NCI-H1436 (cell line): ENCODE measurements around the gene MANSC4.
"Not testable (repeated sequence)": the region's sequence is repeated elsewhere in the genome, so short reads cannot be mapped to it uniquely, and the experiment has no call there.

Experiments
- DNase-seq: peaks from one replicate; lab custom pipeline; 2025; lab: John Stamatoyannopoulos, UW

MANSC4 gene

DNA sequence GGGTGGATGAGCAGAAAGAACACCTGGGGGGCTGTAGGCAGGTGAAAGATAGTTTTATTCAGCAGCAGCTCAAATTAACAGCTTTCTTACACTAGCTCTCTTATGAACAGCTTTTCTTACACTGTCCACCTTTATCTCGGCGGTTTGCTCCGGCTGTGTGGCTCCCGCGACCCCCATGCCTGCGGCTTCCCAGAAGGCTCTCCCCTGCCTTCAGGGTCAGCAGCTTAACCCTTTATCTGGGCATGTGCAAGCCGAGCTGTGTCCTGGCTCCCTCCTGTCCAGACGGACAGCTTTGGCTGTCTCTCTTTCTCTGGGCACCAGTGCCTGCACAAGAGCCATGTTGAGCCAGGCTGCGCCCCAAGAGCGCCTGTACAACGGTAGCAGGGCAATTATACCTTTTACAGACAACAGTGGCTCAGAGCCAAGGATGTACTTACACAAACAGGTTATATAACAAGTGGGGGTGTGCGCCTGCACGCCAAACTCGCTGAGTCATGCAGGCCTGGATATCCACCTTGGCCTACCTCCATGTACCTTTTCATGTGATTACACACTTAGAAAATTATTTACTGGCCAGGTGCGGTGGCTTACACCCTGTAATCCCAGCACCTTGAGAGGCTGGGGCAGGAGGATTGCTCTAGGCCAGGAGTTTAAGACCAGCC is 28.5 kb downstream of the MANSC4 start:
- DNase-seq, result peak; percentile 73

DNA sequence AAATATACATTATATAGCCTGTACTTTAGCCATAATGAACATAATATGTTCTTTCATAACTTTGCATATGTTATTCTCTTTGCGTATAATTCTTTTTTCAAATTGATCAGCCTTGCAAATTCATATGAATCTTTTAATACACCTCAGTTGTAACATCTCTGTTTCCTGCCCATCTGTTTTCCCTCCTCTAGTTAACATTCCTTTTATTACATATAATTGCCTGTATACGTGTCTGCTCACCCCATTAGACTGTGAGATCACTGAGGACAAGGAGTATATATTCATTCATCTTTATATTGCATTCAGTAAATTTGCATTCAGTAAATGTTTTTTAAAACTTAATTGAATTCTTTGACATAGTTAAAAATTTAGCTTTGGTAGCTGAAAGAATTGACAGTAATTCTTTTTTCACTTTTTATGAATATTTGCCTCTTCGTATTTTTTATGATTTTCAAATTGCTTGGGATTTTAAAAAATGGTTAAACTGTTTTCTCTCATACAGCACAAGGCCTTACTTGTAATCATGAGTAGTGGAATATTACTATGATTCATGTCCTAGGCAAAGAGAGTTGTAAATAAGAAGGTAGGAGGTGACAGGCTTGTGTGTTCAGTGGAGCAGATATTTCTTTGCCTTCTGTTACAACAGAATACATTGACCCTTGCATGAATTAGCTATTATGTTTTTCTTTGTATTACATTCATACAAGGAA is 32.8 kb downstream of the MANSC4 start:
- DNase-seq, result no peak

DNA sequence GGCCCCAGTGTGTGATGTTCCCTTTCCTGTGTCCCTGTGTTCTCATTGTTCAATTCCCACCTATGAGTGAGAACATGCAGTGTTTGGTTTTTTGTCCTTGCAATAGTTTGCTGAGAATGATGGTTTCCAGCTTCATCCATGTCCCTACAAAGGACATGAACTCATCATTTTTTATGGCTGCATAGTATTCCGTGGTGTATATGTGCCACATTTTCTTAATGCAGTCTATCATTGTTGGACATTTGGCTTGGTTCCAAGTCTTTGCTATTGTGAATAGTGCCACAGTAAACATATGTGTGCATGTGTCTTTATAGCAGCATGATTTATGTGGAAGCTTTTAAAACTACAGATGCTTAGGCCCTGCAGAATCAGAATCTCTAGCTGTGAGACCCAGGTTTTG is 34.3 kb downstream of the MANSC4 start:
- not testable (repeated sequence) for DNase-seq

DNA sequence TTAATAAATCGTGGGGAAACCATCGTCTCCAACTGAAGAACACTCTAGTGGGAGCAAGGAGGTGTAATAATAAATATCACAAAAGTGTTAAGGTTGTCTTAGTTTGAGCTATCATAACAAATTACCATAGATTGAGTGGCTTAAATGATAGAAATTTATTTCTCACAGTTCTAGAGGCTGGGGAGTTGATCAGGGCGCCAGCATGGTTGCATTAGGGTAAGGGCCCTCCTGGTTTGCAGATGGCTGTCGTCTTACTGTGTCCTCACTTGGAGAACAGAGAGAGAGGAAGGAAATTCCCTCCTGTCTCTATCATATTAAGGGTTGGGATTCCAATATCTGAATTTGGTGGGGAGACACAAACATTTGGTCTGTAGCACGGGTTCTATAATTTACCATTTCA is 36.4 kb downstream of the MANSC4 start:
- no peak for DNase-seq

DNA sequence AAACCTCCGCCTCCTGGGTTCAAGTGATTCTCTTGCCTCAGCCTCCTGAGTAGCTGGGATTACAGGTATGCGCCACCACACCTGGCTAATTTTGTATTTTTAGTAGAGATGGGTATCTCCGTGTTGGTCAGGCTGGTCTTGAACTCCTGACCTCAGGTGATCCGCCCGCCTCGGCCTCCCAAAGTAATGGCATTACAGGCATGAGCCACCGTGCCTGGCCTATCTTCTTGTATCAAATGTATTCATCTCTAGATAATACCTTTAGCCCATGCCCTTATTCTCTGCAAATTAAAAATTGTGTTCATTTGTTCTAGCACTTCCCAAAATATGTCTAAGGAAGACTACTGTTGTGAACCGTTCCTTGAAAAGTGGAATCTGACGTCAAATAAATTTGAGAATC is 45.7 kb downstream of the MANSC4 start:
- not testable (repeated sequence) for DNase-seq

DNA sequence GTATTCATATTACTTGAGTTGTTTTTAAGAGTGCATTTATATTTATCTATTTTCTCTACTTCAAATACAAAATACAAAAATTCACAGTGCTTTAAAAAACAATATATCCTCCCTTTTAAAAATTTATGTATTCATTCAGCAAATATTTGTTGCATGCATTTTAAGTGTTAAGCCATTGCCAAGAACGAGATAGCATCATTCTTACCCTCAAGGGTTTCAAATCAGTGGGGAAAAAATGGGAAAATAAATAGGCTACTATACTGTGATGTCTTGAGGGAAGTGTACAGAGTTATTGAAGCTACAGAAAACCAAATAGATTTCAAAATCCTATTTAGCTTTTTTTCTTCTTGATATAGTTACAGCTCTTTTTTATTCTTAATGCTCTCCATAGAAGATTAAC is 46.2 kb downstream of the MANSC4 start:
- no peak for DNase-seq

DNA sequence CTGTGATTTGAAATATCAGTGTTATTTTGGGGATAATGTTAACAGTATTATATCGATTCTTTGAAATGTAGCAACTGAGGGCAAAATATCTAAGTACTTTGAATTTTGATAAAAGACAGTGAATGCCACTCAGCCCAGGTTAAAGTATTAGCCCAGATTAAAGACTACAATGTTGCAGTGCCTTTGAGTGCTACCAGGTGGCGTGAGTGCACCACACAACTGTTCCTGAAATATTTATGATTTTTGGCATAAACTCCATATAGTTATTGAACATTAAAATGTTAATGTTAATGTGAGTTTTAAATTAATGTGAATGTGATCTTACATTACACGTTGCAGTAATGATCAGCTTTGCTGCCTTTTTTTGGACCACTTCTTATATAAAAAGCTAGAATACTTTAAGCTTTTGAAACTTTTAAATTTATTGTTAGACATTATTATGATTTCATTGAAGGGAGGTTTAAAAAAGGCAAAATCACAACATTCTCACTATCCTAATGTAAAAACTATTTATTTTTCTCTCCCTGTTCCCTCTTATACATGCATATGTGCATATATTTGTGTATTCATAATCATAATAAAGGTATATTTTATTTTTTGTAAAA is 46.9 kb downstream of the MANSC4 start:
- no peak for DNase-seq

DNA sequence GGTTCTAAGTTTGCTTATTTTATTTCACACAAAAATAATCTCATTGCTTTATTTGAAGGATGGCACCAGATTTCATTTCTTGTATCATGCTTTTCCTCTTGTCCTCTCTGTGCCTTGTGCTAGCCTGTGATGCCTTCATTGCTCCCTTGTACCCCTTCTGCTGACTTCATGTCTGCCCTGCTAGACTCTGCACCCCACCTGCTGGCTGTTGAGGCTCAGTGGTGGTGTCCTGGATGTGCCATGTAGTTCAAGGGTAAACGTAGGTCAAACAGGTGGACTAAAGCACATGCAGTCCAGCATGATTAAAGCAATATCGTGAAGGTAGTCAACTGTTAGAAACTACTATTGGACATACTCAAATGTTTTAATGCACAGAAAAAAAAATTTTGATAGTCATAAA is 47.8 kb downstream of the MANSC4 start:
- DNase-seq, result no peak

DNA sequence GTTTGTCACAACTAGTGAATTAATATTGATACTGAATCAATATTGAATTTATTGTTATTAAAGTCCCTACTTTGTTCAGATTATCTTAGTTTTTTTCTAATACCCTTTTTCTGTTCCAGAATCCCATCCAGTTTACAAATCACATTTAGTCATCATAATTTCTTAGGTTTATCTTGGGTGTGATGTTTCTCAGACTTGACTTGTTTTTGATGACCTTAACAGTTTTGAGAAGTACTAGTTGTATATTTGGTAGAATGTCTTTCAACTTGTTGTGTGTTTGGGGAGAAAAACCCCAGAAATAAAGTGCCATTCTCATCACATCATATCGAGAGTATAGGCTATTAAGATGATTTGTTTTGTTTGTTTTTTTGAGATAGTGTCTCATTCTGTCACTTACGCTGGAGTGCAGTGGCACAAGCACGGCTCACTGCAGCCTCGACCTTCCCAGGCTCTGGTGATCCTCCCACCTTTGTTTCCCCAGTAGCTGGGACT is 49.9 kb downstream of the MANSC4 start:
- DNase-seq, result no peak

DNA sequence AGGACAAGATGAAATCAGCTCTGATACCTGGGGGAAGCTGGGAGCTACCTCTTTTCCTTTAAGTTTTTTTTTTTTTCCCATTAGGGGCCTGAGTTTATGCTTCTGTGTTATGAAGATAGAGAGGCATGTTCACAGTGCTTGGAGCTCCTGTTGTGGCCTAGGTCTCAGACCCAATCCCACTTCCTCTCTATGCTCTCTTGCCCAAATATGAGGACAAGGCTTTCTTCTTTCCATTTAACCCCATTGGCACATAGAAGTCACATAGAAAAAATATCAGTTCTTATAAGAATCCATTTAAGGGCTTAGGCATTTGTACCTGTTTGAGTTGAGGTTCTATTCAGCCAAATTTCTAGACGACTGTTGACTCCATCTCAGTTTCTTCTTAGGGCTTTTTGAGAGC is 56.8 kb downstream of the MANSC4 start:
- no peak for DNase-seq
